ENCODE data around the gene PSME3IP1. TPM values are rescaled to one million over a fixed set of nuclear protein-coding genes. Genes with fewer than 3 reads are reported as not detected.

Gene PSME3IP1
- total and polyA plus RNA-seq, 9 of the 15 experiments (the other 6 are each of a cell fraction or from before 2014, with no cell fraction given): 63.8 to 187 (median 142) TPM

DNA sequence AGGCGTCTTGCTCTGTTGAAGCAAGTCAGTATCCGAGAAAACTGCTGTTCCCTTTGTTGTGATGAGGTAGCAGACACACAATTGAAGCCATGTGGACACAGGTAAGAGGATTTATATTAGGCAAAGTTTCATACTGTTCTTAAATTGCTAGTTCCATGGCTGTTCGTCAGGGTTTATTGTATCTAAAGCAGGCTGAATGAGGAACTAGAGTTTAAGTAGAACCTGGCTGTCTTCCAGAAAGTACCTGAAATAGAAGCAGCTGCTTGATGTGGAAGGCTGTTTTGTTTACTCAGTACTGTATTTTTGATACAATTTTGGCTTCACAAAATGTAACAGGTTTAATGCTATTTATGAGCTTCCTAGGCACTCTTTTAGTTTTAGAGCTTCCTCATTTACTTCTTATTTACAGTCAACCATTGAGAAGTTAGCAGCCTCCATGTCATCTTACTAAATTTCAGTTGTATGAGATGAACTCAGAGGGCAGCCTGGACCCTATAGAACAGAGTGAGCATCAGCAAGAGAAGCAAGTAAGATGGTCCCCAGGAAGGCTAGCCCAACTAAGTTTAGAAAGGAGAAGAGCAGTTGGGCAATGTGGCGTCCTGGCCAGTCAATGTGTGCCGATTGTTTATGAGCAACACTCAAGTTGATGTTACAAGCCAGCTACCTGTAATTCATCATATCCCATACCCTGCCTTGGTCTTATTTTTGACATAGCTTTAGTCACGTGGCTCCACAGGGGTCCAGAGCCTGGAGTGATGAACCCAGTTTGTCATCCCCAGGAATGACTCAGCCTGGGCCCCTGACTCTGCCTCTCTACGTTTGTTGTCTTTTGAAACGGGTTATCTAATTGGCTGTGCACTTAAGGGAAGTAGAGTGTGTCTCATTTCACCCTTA, 49.5 kb upstream of the PSME3IP1 start:
- Histone ChIP-seq H3K9ac (ENCODE audit: insufficient read depth in 1 of 2, low read depth in 2 of 2, low read length in 2 of 2) (no peak overlapping the region), H3K27me3 (ENCODE audit: control insufficient read depth in 2 of 2, insufficient read depth in 2 of 2, low read length in 2 of 2) (no peaks in the 10 kb centered on the region), H4K20me1 (replicated peaks; ENCODE audit: control insufficient read depth, insufficient read depth, low read length) (no peaks in the 10 kb centered on the region), H3K4me3 (no peak overlapping the region), H3K27ac (ENCODE audit: extremely low read depth, low read depth, low read length) (peak overlapping the region; percentile 26; the same call in 1 of the 3 replicates), H3K9me1 (ENCODE audit: control insufficient read depth, insufficient read depth, low read length) (no peaks in the 10 kb centered on the region), H3K4me2 (ENCODE audit: insufficient read depth, low read length) (no peak overlapping the region; the same call in 1 of the 2 replicates), H2AFZ (ENCODE audit: low read depth, low read length) (no peak overlapping the region), H3K36me3 (ENCODE audit: control insufficient read depth, insufficient read depth, low read length) (peaks cover 84% of the 10 kb centered on the region), H3K4me1 (replicated peaks in 1 of 2; ENCODE audit: control insufficient read depth in 2 of 2, insufficient read depth in 2 of 2, low read length in 2 of 2) (peaks cover 0 to 9% of the 10 kb centered on the region in 2 experiments; a peak in 2 of 5 replicates), H3K79me2 (ENCODE audit: control insufficient read depth, insufficient read depth, low read length) (no peaks in the 10 kb centered on the region), H3K9me3 (replicated peaks; ENCODE audit: control insufficient read depth, insufficient read depth, low read depth, low read length) (no peaks in the 10 kb centered on the region)
- DNase-seq (ENCODE audit: extremely low read depth in 1 of 4, low spot score in 3 of 4): peak; percentile 23 to 70 (median 47)
- intact Hi-C loops (cut with micrococcal nuclease) (no loop called here), in situ Hi-C loops (cut with MboI) (no loop called here)
- 50% methylated on average over 8 of the region's 8 CpGs for WGBS (ENCODE audit: insufficient coverage, low coverage, missing lambda C conversion rate)
- ChIA-PET CTCF (ENCODE audit: low intra/inter-chr PET ratio) (interaction anchor here (0.6 kb wide), 1 partner anchor 15 kb away, joined by 3 read pairs; no protein-coding TSS in a partner anchor), POLR2A (interaction anchor here (0.9 kb wide), 1 partner anchor 14 kb away, joined by 3 read pairs; no protein-coding TSS in a partner anchor)
- BruUV-seq (replicated peaks): no TSS peak
- no peak for FAIRE-seq
- ATAC-seq: peak; percentile 75
- TF ChIP-seq SMARCE1 (IDR thresholded peaks at IDR 0.05) (no peak), ZNF121 (CRISPR knock-in tag; conservative IDR thresholded peaks at IDR 0.05) (no peak), NFIC (IDR thresholded peaks at IDR 0.05) (peak; percentile 53), USF1 (CRISPR knock-in tag; IDR thresholded peaks at IDR 0.05) (peak; percentile 72), JUND (IDR thresholded peaks at IDR 0.05; ENCODE audit: borderline replicate concordance, low read depth, low read length) (peak; percentile 75; the same call in 1 of the 2 replicates), JUND (tag; IDR thresholded peaks at IDR 0.05; ENCODE audit: borderline replicate concordance, low read depth, low read length) (peak; percentile 79; the same call in 1 of the 3 replicates), FOSL1 (tag; conservative IDR thresholded peaks at IDR 0.05) (peak; percentile 89), BCLAF1 (IDR thresholded peaks at IDR 0.05; ENCODE audit: borderline replicate concordance in 1 of 2, control insufficient read depth in 1 of 2, low read depth in 2 of 2, low read length in 1 of 2) (no peak), CREM (IDR thresholded peaks at IDR 0.05; ENCODE audit: low read depth) (0 out of 2 replicates have a peak, but pooled peaks have one; percentile 21), ASH1L (IDR thresholded peaks at IDR 0.05; ENCODE audit: borderline replicate concordance, low read depth, partially characterized antibody) (no peak), ZBED1 (IDR thresholded peaks at IDR 0.05) (no peak), ZNF354B (CRISPR knock-in tag; IDR thresholded peaks at IDR 0.05) (no peak), ZZZ3 (IDR thresholded peaks at IDR 0.05) (no peak)
- TF ChIP-seq, protein P1, sequence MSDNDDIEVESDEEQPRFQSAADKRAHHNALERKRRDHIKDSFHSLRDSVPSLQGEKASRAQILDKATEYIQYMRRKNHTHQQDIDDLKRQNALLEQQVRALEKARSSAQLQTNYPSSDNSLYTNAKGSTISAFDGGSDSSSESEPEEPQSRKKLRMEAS (CRISPR knock-in tag; IDR thresholded peaks at IDR 0.05): peak; percentile 37; the same call in 1 of the 2 replicates
- TF ChIP-seq, protein P2, sequence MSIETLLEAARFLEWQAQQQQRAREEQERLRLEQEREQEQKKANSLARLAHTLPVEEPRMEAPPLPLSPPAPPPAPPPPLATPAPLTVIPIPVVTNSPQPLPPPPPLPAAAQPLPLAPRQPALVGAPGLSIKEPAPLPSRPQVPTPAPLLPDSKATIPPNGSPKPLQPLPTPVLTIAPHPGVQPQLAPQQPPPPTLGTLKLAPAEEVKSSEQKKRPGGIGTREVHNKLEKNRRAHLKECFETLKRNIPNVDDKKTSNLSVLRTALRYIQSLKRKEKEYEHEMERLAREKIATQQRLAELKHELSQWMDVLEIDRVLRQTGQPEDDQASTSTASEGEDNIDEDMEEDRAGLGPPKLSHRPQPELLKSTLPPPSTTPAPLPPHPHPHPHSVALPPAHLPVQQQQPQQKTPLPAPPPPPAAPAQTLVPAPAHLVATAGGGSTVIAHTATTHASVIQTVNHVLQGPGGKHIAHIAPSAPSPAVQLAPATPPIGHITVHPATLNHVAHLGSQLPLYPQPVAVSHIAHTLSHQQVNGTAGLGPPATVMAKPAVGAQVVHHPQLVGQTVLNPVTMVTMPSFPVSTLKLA (conservative IDR thresholded peaks at IDR 0.05): peak in 1 of 2 experiments; percentile 48; a peak in 1 of 4 replicates

Measured in K562 (cell line).